Esophagus squamous epithelium (tissue), 5 donors: ENCODE results near the gene FNDC8. TPM values are rescaled to one million over a fixed set of nuclear protein-coding genes. Genes with fewer than 3 reads are reported as not detected.

Experiments used
- DNase-seq: peaks from one replicate; lab custom pipeline; 2025; lab: John Stamatoyannopoulos, UW
- H3K27ac ChIP-seq, 4 donors: fragments of 200-600 bp; sonication (generic); one replicate each; pipeline ENCODE4 v1.5.1; 2016 to 2019; ENCODE audit warnings: mild to moderate bottlenecking in 1 of 4
- H3K27me3 ChIP-seq, 4 donors: fragments of 200-600 bp; sonication (generic); 1 replicate in 3 of 4; 2 replicates in 1 of 4; pipeline versions ENCODE4 v1.5.1 to v1.6.0; 2017 to 2021; ENCODE audit warnings: antibody characterized with exemption in 1 of 4
- H3K36me3 ChIP-seq, 3 donors: fragments of 200-600 bp; sonication (generic); one replicate each; pipeline ENCODE4 v1.5.1; 2016 to 2019
- H3K4me1 ChIP-seq, 3 donors: fragments of 200-600 bp; sonication (generic); one replicate each; pipeline ENCODE4 v1.5.1; 2017 to 2019
- H3K4me3 ChIP-seq, 4 donors: fragments of 200-600 bp; sonication (generic); 1 replicate in 3 of 4; 2 replicates in 1 of 4; pipeline ENCODE4 v1.5.1; 2016 to 2019; ENCODE audit warnings: mild to moderate bottlenecking in 2 of 4, moderate library complexity in 1 of 4
- H3K9me3 ChIP-seq, 3 donors: fragments of 200-600 bp; sonication (generic); one replicate each; pipeline ENCODE4 v1.5.1; 2016 to 2019
- POLR2A ChIP-seq, 4 donors: fragments of 450-650 bp; IDR thresholded peaks; one replicate each; pipeline ENCODE4 v1.6.1; 2017; ENCODE audit warnings: antibody characterized with exemption in 4 of 4, mild to moderate bottlenecking in 4 of 4, moderate library complexity in 3 of 4
- whole genome bisulfite sequencing, 2 donors: methylation state at CpG; one replicate each; pipeline ENCODE4 v1.1.5; 2018; 5-methylcytosine and 5-hydroxymethylcytosine counted together
- intact Hi-C: fragments of 100-400 bp; cut with DNase I; formaldehyde crosslinking; loops from one replicate; pipeline ENCODE4 v1.15.0; 2022
- total RNA-seq, 4 donors: library from RNA; depleted of rRNA; stranded (reverse); fragments of >200 nt; gene quantifications; one replicate each; pipeline ENCODE4 v1.1.0, GENCODE V29; 2016
- TF ChIP-seq, protein P1 (sequence below), 6 experiments: fragments of 450-650 bp in 4 of 6; fragments of 200-600 bp in 2 of 6; sonication (generic) in 2 of 6; IDR thresholded peaks; one replicate each; pipeline ENCODE4 v1.5.1; 2016 to 2019; ENCODE audit warnings: antibody characterized with exemption in 6 of 6, mild to moderate bottlenecking in 4 of 6, moderate library complexity in 4 of 6
- donor health status: DM: yes; HTN: yes; CAD: no.

The FNDC8 gene
- total RNA-seq, 4 donors from 2014 or later = not detected

DNA sequence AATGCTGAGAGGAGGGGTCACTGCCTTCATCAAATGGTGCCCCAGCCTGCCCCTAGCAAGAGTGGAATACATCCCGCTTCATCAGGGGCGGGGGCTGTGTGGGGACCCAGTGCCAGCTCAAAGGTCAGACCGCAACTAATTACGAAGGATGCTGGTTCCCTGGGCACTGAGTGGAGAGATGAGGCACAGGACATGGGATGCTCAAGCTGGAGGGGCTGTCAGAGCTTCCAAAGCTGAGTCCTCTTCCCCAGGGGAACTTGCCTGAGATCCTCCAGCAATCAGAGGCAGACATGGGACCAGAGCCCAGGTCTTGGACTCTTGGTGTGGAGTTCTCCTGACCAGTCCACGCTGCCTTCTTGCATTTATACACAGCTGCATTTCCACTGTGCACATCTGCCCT is 45.1 kb downstream of the FNDC8 start:
- no peak overlapping the region for H3K4me3 ChIP-seq
- H3K4me1 ChIP-seq = peaks cover 0 to 4% (median 0%) of the 10 kb centered on the region in 3 donors
- intact Hi-C loops = no loop called here
- H3K27ac ChIP-seq = no peak overlapping the region
- TF ChIP-seq, protein P1, sequence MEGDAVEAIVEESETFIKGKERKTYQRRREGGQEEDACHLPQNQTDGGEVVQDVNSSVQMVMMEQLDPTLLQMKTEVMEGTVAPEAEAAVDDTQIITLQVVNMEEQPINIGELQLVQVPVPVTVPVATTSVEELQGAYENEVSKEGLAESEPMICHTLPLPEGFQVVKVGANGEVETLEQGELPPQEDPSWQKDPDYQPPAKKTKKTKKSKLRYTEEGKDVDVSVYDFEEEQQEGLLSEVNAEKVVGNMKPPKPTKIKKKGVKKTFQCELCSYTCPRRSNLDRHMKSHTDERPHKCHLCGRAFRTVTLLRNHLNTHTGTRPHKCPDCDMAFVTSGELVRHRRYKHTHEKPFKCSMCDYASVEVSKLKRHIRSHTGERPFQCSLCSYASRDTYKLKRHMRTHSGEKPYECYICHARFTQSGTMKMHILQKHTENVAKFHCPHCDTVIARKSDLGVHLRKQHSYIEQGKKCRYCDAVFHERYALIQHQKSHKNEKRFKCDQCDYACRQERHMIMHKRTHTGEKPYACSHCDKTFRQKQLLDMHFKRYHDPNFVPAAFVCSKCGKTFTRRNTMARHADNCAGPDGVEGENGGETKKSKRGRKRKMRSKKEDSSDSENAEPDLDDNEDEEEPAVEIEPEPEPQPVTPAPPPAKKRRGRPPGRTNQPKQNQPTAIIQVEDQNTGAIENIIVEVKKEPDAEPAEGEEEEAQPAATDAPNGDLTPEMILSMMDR (IDR thresholded peaks at IDR 0.05) = no peak
- TF ChIP-seq POLR2A (IDR thresholded peaks at IDR 0.05) = no peak
- WGBS, 2 donors = 100% methylated on average over 1 of the region's 5 CpGs; no CpG with 5 or more reads in 1 of the 2 donors
- peaks cover 0 to 18% (median 0%) of the 10 kb centered on the region in 4 donors for H3K27me3 ChIP-seq
- DNase-seq = no peak
- no peaks in the 10 kb centered on the region for H3K36me3 ChIP-seq
- no peaks in the 10 kb centered on the region for H3K9me3 ChIP-seq

- Histone ChIP-seq H3K27me3 (peaks cover 0 to 14% (median 0%) of the 10 kb centered on the region in 4 donors), H3K27ac (no peak overlapping the region), H3K36me3 (no peaks in the 10 kb centered on the region), H3K9me3 (no peaks in the 10 kb centered on the region), H3K4me1 (peaks cover 0 to 7% (median 0%) of the 10 kb centered on the region in 3 donors), H3K4me3 (no peak overlapping the region)
- DNase-seq = no peak
- WGBS, 2 donors = 20 to 44% methylated on average over 2 to 3 of the region's 3 CpGs
- intact Hi-C loops = no loop called here
- TF ChIP-seq, protein P1 (IDR thresholded peaks at IDR 0.05) = no peak
- no peak for TF ChIP-seq POLR2A (IDR thresholded peaks at IDR 0.05)
Measured at GRCh38 chr17:35167046-35167445, 45.6 kb downstream of the FNDC8 start.

- Histone ChIP-seq H3K4me3 (no peak overlapping the region), H3K9me3 (no peaks in the 10 kb centered on the region), H3K4me1 (peaks cover 0 to 7% (median 0%) of the 10 kb centered on the region in 3 donors), H3K36me3 (no peaks in the 10 kb centered on the region), H3K27me3 (peaks cover 0 to 12% (median 0%) of the 10 kb centered on the region in 4 donors), H3K27ac (no peak overlapping the region)
- no peak for DNase-seq
- WGBS, 2 donors = 50 to 75% methylated on average over 1 of the region's 1 CpG
- TF ChIP-seq, protein P1 (IDR thresholded peaks at IDR 0.05) = no peak
- no peak for TF ChIP-seq POLR2A (IDR thresholded peaks at IDR 0.05)
- intact Hi-C loops = no loop called here
Measured at GRCh38 chr17:35167666-35168065, 46.3 kb downstream of the FNDC8 start.

DNA sequence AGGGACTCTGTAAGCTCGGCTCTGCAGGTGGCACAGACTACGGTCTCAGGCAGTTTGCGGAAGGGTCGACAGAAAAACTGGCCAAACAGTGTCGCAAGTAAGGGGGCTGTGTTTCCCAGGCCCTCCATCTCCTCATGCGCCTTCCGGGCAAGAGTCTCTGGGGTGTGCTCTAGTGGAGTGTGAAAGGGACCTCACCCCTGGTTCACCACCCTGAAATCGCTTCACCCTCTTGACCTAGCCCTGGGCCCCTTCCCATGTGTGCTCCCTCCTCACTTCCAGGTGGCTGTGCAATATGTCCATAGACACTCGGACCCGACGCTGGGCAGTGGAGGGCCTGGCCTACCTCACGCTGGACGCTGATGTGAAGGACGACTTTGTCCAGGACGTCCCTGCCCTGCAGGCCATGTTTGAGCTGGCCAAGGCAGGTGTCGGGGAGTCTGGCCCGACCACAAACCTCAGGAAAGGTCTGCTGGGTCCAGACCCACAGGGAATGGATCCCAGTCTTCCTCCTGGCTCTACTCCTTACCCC is 48.5 kb downstream of the FNDC8 start:
- no peak for TF ChIP-seq POLR2A (IDR thresholded peaks at IDR 0.05)
- TF ChIP-seq, protein P1 (IDR thresholded peaks at IDR 0.05) = no peak
- Histone ChIP-seq H3K36me3 (no peaks in the 10 kb centered on the region), H3K27ac (no peak overlapping the region), H3K4me3 (no peak overlapping the region), H3K27me3 (peaks cover 0 to 8% (median 0%) of the 10 kb centered on the region in 4 donors), H3K9me3 (no peaks in the 10 kb centered on the region), H3K4me1 (peaks cover 0 to 7% (median 0%) of the 10 kb centered on the region in 3 donors)
- intact Hi-C loops = loop anchor here (10.0 kb wide), 1 partner anchor 365 kb away; the partner anchor contains the start of gene SLFN12L
- DNase-seq = no peak
- WGBS, 2 donors = 89% methylated on average over 5 to 10 of the region's 17 CpGs

- Histone ChIP-seq H3K27me3 (peaks cover 0 to 8% (median 0%) of the 10 kb centered on the region in 4 donors), H3K9me3 (no peaks in the 10 kb centered on the region), H3K36me3 (no peaks in the 10 kb centered on the region), H3K27ac (no peak overlapping the region), H3K4me3 (no peak overlapping the region), H3K4me1 (peaks cover 0 to 7% (median 0%) of the 10 kb centered on the region in 3 donors)
- DNase-seq = no peak
- intact Hi-C loops = loop anchor here (10.0 kb wide), 1 partner anchor 364 kb away; the partner anchor contains the start of gene SLFN12L
- TF ChIP-seq, protein P1 (IDR thresholded peaks at IDR 0.05) = peak in 5 of 6 experiments; percentile 16 to 51 (median 42)
- TF ChIP-seq POLR2A (IDR thresholded peaks at IDR 0.05) = no peak
- 67 to 68% methylated on average over 9 to 12 of the region's 18 CpGs for WGBS, 2 donors
Measured at GRCh38 chr17:35170968-35171771, 49.8 kb downstream of the FNDC8 start.
